PC-3 (cell line): ENCODE measurements around the gene PRKX. TPM values are rescaled to one million over a fixed set of nuclear protein-coding genes. Genes with fewer than 3 reads are reported as not detected.

Source experiments
- ATAC-seq: fragments of 200-7000 bp; cut with Tn5 transposase; 2 replicates; pipeline ENCODE4 v1.9.1; 2020; ENCODE audit warnings: mild to moderate bottlenecking, moderate library complexity
- BruUV-seq: library from RNA; stranded (reverse); fragments of 400-500 nt; replicated peaks from 2 replicates; lab custom pipeline; 2021; lab: Mats Ljungman, UMichigan
- CTCF ChIA-PET: fragments of 300-600 bp; sonication (Branson Sonifier 250); formaldehyde crosslinking; loops from one replicate; lab custom pipeline; 2022; ENCODE audit warnings: antibody characterized with exemption; lab: Charles Lee
- POLR2A ChIA-PET: fragments of 300-600 bp; sonication (Branson Sonifier 250); formaldehyde crosslinking; loops from one replicate; lab custom pipeline; 2022; ENCODE audit warnings: antibody characterized with exemption; ENCODE audit not compliant: unreplicated experiment; lab: Charles Lee
- DNase-seq: peaks from one replicate; pipeline ENCODE4 v3.0.0-alpha.2; 2015
- H2AFZ ChIP-seq: fragments of 300-600 bp; sonication (generic); 2 replicates; pipeline ENCODE4 v1.6.0; 2016; ENCODE audit warnings: antibody characterized with exemption, low read length
- H3F3A ChIP-seq: fragments of 300-600 bp; sonication (generic); one replicate; pipeline ENCODE4 v1.6.0; 2017; ENCODE audit warnings: antibody characterized with exemption, low read length, control low read depth, mild to moderate bottlenecking; ENCODE audit not compliant: unreplicated experiment
- H3K27ac ChIP-seq: fragments of 300-600 bp; sonication (generic); 2 replicates; pipeline ENCODE4 v1.5.1; 2016; ENCODE audit warnings: mild to moderate bottlenecking, low read length
- H3K27me3 ChIP-seq: fragments of 300-600 bp; sonication (generic); 2 replicates; pipeline ENCODE4 v1.6.1; 2016; ENCODE audit warnings: low read length, mixed read lengths
- H3K36me3 ChIP-seq: fragments of 300-600 bp; sonication (generic); 2 replicates; pipeline ENCODE4 v1.6.1; 2016; ENCODE audit warnings: low read depth, mixed run types, low read length, mixed read lengths
- H3K4me1 ChIP-seq: fragments of 300-600 bp; sonication (generic); 2 replicates; pipeline ENCODE4 v1.5.1; 2016; ENCODE audit warnings: low read length; ENCODE audit not compliant: insufficient read depth
- H3K4me2 ChIP-seq: fragments of 300-600 bp; sonication (generic); 2 replicates; pipeline ENCODE4 v1.6.0; 2016; ENCODE audit warnings: low read length
- H3K4me3 ChIP-seq: fragments of 300-600 bp; sonication (generic); 2 replicates; pipeline ENCODE4 v1.5.1; 2016; ENCODE audit warnings: mild to moderate bottlenecking, low read length, mixed read lengths
- H3K79me2 ChIP-seq: fragments of 300-600 bp; sonication (generic); 2 replicates; pipeline ENCODE4 v1.6.1; 2017; ENCODE audit warnings: low read length, mixed read lengths
- H3K9ac ChIP-seq: fragments of 300-600 bp; sonication (generic); 2 replicates; pipeline ENCODE4 v1.6.0; 2016; ENCODE audit warnings: mild to moderate bottlenecking, low read length
- H3K9me2 ChIP-seq: fragments of 300-600 bp; sonication (generic); replicated peaks from 2 replicates; pipeline ENCODE4 v1.6.1; 2016; ENCODE audit warnings: mixed run types, low read length, mixed read lengths
- H3K9me3 ChIP-seq: fragments of 300-600 bp; sonication (generic); 2 replicates; pipeline ENCODE4 v1.6.1; 2016; ENCODE audit warnings: low read length, mixed read lengths
- H4K20me1 ChIP-seq: fragments of 300-600 bp; sonication (generic); 2 replicates; pipeline ENCODE4 v1.6.1; 2016; ENCODE audit warnings: low read length, mixed read lengths
- EZH2 ChIP-seq: fragments of 300-600 bp; sonication (generic); IDR thresholded peaks from one replicate; pipeline ENCODE4 v1.6.1; 2017; ENCODE audit warnings: antibody characterized with exemption, mild to moderate bottlenecking, low read length; ENCODE audit not compliant: unreplicated experiment
- EZH2phosphoT487 ChIP-seq: fragments of 300-600 bp; sonication (generic); IDR thresholded peaks from 2 replicates; pipeline ENCODE4 v1.6.1; 2018; ENCODE audit warnings: mild to moderate bottlenecking, antibody characterized with exemption, low read length, borderline replicate concordance
- intact Hi-C: fragments of 100-400 bp; cut with micrococcal nuclease; formaldehyde crosslinking; loops from 2 replicates; pipeline ENCODE4 v1.9.0; 2023
- total RNA-seq: library from RNA; depleted of rRNA; stranded (reverse); fragments of >200 nt; gene quantifications from 2 replicates; pipeline ENCODE4 v1.2.3, GENCODE V29; 2014
- TF ChIP-seq, protein P1 (sequence below): fragments of 300-600 bp; sonication (generic); conservative IDR thresholded peaks from 2 replicates; pipeline ENCODE4 v1.5.1; 2017; ENCODE audit warnings: antibody characterized with exemption, low read depth, mild to moderate bottlenecking, low read length

PRKX gene
- total RNA-seq, 1 experiment from 2014 or later, result 22.2 TPM

DNA sequence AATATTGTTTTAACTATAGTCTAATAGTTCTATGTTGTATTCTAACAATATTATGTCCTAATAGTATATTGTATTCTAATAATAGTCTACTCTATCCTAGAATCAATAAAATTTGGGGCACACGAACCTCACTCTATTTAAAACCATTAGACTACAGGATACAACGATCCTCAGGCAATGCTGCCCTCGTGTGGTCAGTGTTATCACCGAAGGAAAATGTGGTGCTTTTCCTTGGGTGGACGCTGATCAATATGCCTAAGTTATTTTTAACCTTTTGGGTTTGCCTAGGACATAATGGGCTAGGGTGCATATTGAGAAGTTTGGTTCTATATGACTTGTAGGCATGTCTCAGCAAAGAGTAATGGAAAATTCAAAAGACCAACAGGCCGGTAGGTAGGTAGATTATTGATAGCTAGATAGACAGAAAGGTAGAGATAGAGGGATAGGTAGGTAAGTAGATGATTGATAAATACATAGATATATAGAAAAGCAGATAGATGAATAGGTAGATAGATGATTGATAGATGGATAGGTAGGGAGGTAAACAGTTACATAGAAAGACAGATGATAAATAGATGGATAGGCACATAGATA lies 75.1 kb downstream of the PRKX start:
- Histone ChIP-seq H3K27ac (no peak overlapping the region), H3K9me3 (no peaks in the 10 kb centered on the region), H3K27me3 (no peaks in the 10 kb centered on the region), H3K4me1 (no peaks in the 10 kb centered on the region), H3K36me3 (no peaks in the 10 kb centered on the region), H2AFZ (no peak overlapping the region), H3K4me3 (no peak overlapping the region), H3K9ac (no peak overlapping the region), H3F3A (no peaks in the 10 kb centered on the region), H3K79me2 (no peaks in the 10 kb centered on the region), H3K4me2 (no peak overlapping the region), H3K9me2 (no peaks in the 10 kb centered on the region), H4K20me1 (no peaks in the 10 kb centered on the region)
- no peak for TF ChIP-seq EZH2
- TF ChIP-seq, protein P1, sequence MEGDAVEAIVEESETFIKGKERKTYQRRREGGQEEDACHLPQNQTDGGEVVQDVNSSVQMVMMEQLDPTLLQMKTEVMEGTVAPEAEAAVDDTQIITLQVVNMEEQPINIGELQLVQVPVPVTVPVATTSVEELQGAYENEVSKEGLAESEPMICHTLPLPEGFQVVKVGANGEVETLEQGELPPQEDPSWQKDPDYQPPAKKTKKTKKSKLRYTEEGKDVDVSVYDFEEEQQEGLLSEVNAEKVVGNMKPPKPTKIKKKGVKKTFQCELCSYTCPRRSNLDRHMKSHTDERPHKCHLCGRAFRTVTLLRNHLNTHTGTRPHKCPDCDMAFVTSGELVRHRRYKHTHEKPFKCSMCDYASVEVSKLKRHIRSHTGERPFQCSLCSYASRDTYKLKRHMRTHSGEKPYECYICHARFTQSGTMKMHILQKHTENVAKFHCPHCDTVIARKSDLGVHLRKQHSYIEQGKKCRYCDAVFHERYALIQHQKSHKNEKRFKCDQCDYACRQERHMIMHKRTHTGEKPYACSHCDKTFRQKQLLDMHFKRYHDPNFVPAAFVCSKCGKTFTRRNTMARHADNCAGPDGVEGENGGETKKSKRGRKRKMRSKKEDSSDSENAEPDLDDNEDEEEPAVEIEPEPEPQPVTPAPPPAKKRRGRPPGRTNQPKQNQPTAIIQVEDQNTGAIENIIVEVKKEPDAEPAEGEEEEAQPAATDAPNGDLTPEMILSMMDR, result peak; percentile 71
- TF ChIP-seq EZH2phosphoT487, result no peak
- intact Hi-C loops, result loop anchor here (2.0 kb wide), 1 partner anchor 520 kb away; no protein-coding TSS in a partner anchor
- CTCF ChIA-PET, result no interaction called here
- ATAC-seq, result peak; percentile 58; the same call in 1 of the 2 replicates
- DNase-seq, result peak; percentile 66
- BruUV-seq, result no TSS peak
- POLR2A ChIA-PET, result no interaction called here

DNA sequence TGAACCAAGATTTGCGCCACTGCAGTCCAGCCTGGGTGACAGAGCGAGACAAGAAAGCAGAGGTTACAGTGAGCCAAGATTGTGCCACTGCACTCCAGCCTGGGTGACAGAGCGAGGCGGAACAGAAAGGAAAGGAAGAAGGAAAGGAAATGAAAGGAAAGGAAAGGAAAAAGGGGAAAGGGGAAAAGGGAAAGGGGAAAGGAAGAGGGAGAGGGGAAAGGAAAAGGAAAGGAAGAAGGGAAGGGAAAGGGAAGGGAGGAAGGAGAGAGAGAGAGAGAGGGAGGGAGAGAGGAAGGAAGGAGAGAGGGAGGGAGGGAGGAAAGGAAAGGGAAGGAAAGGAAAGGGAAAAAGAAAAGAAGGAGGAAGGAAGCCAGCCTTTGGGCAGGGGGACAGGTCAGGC lies 76.6 kb downstream of the PRKX start:
- H3K27ac ChIP-seq, result no peak overlapping the region
- no peaks in the 10 kb centered on the region for H3K36me3 ChIP-seq
- TF ChIP-seq EZH2 (no peak), EZH2phosphoT487 (no peak)
- TF ChIP-seq, protein P1, result no peak
- DNase-seq (no peak), ATAC-seq (no peak)
- ChIA-PET CTCF (no interaction called here), POLR2A (no interaction called here)
- H3K4me1 ChIP-seq, result no peaks in the 10 kb centered on the region
- intact Hi-C loops, result no loop called here
- H3K9me2 ChIP-seq, result no peaks in the 10 kb centered on the region
- no peak overlapping the region for H3K4me2 ChIP-seq
- H3K4me3 ChIP-seq, result no peak overlapping the region
- H3K79me2 ChIP-seq, result no peaks in the 10 kb centered on the region
- no TSS peak for BruUV-seq
- no peak overlapping the region for H2AFZ ChIP-seq
- no peak overlapping the region for H3K9ac ChIP-seq
- H3F3A ChIP-seq, result no peaks in the 10 kb centered on the region
- H3K27me3 ChIP-seq, result no peaks in the 10 kb centered on the region
- no peaks in the 10 kb centered on the region for H3K9me3 ChIP-seq
- no peaks in the 10 kb centered on the region for H4K20me1 ChIP-seq

DNA sequence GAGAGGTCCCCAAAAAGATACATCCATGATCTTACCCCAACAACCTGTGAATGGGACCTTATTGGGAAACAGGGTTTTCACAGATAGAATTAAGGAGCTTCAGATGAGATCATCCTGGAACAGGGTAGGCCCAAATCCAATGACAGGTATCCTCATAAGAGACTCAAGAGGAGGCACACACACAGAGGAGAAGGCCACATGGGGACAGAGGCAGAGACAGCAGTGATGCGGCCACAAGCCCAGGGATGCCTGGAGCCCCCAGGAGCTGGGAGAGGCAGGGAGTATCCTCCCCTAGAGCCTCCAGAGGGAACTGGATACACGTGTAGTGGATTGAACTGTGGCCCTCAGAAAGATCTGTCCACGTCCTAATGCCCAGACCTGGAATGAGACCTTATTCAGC lies 82.3 kb downstream of the PRKX start:
- intact Hi-C loops, result no loop called here
- DNase-seq, result no peak

More for the DNA sequence above, 82.3 kb downstream of the PRKX start:
- Histone ChIP-seq H3K79me2 (no peaks in the 10 kb centered on the region), H3K27me3 (no peaks in the 10 kb centered on the region), H4K20me1 (no peaks in the 10 kb centered on the region), H3K4me1 (no peaks in the 10 kb centered on the region), H3K9me2 (no peaks in the 10 kb centered on the region), H3F3A (no peaks in the 10 kb centered on the region), H3K4me2 (no peak overlapping the region), H3K9ac (no peak overlapping the region), H3K27ac (no peak overlapping the region), H3K4me3 (no peak overlapping the region), H2AFZ (no peak overlapping the region), H3K9me3 (no peaks in the 10 kb centered on the region), H3K36me3 (no peaks in the 10 kb centered on the region)
- ChIA-PET POLR2A (no interaction called here), CTCF (no interaction called here)
- no peak for ATAC-seq
- no TSS peak for BruUV-seq
- TF ChIP-seq, protein P1, result no peak
- TF ChIP-seq EZH2 (no peak), EZH2phosphoT487 (no peak)
